ENCODE results near the gene SETDB1. TPM values are rescaled to one million over a fixed set of nuclear protein-coding genes. Genes with fewer than 3 reads are reported as not detected.

SETDB1 gene
- total and polyA plus RNA-seq, 2 of the 13 experiments (the other 11 are each of a cell fraction or from before 2014, with no cell fraction given), result 33.1 to 34.6 TPM

DNA sequence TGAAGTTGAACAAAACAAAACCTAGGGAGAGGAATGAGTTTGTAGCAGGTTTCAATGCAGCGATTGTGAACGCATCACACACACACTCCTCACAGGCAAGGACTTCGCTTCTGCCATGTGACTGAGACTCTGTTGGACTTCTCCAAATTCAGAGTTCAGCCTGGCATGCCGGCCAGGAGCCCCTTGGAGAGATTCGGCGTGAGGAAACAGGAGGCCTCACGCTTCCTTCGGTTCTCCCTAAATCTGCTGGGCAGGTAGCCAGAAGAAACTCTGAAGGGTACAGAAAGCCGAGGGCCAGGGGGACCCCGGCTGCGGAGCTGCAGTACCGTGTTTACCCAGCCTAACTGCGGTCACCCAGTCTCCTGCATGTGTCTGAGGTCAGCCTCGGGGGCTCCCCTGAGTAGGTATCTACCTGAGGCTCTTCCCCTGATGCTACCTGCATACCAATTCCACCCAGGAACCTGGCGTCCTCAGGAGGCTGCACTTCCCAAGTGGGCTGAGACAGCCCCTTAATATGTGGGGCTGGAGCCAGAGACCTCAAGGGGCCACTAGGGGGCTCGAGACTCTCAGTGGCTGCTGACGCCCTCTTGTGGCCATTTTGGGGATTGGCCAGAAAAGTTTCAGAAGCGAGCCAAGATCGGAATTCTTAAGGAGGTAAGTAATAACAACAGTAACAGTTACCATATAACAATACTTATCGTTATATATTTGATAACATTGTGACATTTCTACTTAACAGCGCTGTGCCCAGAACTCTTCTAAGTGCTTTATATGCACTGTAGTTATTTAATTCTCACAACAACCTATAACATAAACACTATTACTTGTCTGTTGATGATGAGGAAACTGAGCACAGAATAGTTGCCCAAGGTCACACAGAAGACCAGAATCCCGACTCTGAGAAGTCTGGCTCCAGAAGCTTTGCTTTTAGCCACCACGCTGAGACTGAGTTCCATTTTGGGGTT is 53.2 kb downstream of the SETDB1 start (continued):
- TF ChIP-seq MAZ (IDR thresholded peaks at IDR 0.05; ENCODE audit: borderline replicate concordance, low read depth, low read length), result no peak
- TF ChIP-seq MAZ (CRISPR knock-in tag; IDR thresholded peaks at IDR 0.05; ENCODE audit: low read depth), result no peak
- TF ChIP-seq, protein P1, sequence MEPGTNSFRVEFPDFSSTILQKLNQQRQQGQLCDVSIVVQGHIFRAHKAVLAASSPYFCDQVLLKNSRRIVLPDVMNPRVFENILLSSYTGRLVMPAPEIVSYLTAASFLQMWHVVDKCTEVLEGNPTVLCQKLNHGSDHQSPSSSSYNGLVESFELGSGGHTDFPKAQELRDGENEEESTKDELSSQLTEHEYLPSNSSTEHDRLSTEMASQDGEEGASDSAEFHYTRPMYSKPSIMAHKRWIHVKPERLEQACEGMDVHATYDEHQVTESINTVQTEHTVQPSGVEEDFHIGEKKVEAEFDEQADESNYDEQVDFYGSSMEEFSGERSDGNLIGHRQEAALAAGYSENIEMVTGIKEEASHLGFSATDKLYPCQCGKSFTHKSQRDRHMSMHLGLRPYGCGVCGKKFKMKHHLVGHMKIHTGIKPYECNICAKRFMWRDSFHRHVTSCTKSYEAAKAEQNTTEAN (CRISPR knock-in tag; conservative IDR thresholded peaks at IDR 0.05), result no peak
- TF ChIP-seq ATF7-NPFF (CRISPR knock-in tag; IDR thresholded peaks at IDR 0.05; ENCODE audit: low read depth), result no peak
- TF ChIP-seq, protein P2, sequence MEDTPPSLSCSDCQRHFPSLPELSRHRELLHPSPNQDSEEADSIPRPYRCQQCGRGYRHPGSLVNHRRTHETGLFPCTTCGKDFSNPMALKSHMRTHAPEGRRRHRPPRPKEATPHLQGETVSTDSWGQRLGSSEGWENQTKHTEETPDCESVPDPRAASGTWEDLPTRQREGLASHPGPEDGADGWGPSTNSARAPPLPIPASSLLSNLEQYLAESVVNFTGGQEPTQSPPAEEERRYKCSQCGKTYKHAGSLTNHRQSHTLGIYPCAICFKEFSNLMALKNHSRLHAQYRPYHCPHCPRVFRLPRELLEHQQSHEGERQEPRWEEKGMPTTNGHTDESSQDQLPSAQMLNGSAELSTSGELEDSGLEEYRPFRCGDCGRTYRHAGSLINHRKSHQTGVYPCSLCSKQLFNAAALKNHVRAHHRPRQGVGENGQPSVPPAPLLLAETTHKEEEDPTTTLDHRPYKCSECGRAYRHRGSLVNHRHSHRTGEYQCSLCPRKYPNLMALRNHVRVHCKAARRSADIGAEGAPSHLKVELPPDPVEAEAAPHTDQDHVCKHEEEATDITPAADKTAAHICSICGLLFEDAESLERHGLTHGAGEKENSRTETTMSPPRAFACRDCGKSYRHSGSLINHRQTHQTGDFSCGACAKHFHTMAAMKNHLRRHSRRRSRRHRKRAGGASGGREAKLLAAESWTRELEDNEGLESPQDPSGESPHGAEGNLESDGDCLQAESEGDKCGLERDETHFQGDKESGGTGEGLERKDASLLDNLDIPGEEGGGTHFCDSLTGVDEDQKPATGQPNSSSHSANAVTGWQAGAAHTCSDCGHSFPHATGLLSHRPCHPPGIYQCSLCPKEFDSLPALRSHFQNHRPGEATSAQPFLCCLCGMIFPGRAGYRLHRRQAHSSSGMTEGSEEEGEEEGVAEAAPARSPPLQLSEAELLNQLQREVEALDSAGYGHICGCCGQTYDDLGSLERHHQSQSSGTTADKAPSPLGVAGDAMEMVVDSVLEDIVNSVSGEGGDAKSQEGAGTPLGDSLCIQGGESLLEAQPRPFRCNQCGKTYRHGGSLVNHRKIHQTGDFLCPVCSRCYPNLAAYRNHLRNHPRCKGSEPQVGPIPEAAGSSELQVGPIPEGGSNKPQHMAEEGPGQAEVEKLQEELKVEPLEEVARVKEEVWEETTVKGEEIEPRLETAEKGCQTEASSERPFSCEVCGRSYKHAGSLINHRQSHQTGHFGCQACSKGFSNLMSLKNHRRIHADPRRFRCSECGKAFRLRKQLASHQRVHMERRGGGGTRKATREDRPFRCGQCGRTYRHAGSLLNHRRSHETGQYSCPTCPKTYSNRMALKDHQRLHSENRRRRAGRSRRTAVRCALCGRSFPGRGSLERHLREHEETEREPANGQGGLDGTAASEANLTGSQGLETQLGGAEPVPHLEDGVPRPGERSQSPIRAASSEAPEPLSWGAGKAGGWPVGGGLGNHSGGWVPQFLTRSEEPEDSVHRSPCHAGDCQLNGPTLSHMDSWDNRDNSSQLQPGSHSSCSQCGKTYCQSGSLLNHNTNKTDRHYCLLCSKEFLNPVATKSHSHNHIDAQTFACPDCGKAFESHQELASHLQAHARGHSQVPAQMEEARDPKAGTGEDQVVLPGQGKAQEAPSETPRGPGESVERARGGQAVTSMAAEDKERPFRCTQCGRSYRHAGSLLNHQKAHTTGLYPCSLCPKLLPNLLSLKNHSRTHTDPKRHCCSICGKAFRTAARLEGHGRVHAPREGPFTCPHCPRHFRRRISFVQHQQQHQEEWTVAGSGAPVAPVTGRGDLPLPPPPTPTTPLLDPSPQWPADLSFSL (CRISPR knock-in tag; IDR thresholded peaks at IDR 0.05), result no peak
- TF ChIP-seq SOX6 (IDR thresholded peaks at IDR 0.05), result no peak
- TF ChIP-seq SOX6 (CRISPR knock-in tag; IDR thresholded peaks at IDR 0.05), result 0 out of 2 replicates have a peak, but pooled peaks have one; percentile 35
- no peak for TF ChIP-seq ZNF12 (CRISPR knock-in tag; IDR thresholded peaks at IDR 0.05)
- no peak for TF ChIP-seq SPEN (CRISPR knock-in tag; IDR thresholded peaks at IDR 0.05; ENCODE audit: low read depth)
- TF ChIP-seq, protein P3, sequence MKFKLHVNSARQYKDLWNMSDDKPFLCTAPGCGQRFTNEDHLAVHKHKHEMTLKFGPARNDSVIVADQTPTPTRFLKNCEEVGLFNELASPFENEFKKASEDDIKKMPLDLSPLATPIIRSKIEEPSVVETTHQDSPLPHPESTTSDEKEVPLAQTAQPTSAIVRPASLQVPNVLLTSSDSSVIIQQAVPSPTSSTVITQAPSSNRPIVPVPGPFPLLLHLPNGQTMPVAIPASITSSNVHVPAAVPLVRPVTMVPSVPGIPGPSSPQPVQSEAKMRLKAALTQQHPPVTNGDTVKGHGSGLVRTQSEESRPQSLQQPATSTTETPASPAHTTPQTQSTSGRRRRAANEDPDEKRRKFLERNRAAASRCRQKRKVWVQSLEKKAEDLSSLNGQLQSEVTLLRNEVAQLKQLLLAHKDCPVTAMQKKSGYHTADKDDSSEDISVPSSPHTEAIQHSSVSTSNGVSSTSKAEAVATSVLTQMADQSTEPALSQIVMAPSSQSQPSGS (CRISPR knock-in tag; IDR thresholded peaks at IDR 0.05), result peak; percentile 63; the same call in 1 of the 2 replicates
- TF ChIP-seq, protein P4, sequence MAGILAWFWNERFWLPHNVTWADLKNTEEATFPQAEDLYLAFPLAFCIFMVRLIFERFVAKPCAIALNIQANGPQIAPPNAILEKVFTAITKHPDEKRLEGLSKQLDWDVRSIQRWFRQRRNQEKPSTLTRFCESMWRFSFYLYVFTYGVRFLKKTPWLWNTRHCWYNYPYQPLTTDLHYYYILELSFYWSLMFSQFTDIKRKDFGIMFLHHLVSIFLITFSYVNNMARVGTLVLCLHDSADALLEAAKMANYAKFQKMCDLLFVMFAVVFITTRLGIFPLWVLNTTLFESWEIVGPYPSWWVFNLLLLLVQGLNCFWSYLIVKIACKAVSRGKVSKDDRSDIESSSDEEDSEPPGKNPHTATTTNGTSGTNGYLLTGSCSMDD (CRISPR knock-in tag; IDR thresholded peaks at IDR 0.05), result no peak
- no peak for TF ChIP-seq GATAD1 (CRISPR knock-in tag; IDR thresholded peaks at IDR 0.05)
- TF ChIP-seq, protein P5, sequence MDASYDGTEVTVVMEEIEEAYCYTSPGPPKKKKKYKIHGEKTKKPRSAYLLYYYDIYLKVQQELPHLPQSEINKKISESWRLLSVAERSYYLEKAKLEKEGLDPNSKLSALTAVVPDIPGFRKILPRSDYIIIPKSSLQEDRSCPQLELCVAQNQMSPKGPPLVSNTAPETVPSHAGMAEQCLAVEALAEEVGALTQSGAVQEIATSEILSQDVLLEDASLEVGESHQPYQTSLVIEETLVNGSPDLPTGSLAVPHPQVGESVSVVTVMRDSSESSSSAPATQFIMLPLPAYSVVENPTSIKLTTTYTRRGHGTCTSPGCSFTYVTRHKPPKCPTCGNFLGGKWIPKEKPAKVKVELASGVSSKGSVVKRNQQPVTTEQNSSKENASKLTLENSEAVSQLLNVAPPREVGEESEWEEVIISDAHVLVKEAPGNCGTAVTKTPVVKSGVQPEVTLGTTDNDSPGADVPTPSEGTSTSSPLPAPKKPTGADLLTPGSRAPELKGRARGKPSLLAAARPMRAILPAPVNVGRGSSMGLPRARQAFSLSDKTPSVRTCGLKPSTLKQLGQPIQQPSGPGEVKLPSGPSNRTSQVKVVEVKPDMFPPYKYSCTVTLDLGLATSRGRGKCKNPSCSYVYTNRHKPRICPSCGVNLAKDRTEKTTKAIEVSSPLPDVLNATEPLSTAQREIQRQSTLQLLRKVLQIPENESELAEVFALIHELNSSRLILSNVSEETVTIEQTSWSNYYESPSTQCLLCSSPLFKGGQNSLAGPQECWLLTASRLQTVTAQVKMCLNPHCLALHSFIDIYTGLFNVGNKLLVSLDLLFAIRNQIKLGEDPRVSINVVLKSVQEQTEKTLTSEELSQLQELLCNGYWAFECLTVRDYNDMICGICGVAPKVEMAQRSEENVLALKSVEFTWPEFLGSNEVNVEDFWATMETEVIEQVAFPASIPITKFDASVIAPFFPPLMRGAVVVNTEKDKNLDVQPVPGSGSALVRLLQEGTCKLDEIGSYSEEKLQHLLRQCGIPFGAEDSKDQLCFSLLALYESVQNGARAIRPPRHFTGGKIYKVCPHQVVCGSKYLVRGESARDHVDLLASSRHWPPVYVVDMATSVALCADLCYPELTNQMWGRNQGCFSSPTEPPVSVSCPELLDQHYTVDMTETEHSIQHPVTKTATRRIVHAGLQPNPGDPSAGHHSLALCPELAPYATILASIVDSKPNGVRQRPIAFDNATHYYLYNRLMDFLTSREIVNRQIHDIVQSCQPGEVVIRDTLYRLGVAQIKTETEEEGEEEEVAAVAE (CRISPR knock-in tag; IDR thresholded peaks at IDR 0.05; ENCODE audit: borderline replicate concordance), result peak; percentile 60; the same call in 1 of the 2 replicates
